GM12878 (cell line): ENCODE measurements around the gene SLC39A2. TPM values are rescaled to one million over a fixed set of nuclear protein-coding genes. Genes with fewer than 3 reads are reported as not detected.

Source experiments
- ATAC-seq: fragments of 200-7000 bp; cut with Tn5 transposase; 3 replicates; pipeline ENCODE4 v1.9.1; 2020; ENCODE audit warnings: mild to moderate bottlenecking, moderate library complexity
- BruUV-seq: library from RNA; stranded (reverse); fragments of 400-500 nt; replicated peaks from 2 replicates; lab custom pipeline; 2021; lab: Mats Ljungman, UMichigan
- CTCF ChIA-PET: fragments of 300-600 bp; sonication (Branson Sonifier 250); formaldehyde crosslinking; extraction: SDS; loops from one replicate; lab custom pipeline; 2021; ENCODE audit warnings: inconsistent platforms; lab: Yijun Ruan, JAX
- POLR2A ChIA-PET: fragments of 350-600 bp; formaldehyde crosslinking; extraction: SDS; loops from one replicate; lab custom pipeline; 2021; ENCODE audit warnings: inconsistent platforms; lab: Charles Lee
- RAD21 ChIA-PET: fragments of 300-600 bp; sonication (Branson Sonifier 250); formaldehyde crosslinking; loops from one replicate; lab custom pipeline; 2023; ENCODE audit warnings: antibody characterized with exemption; ENCODE audit not compliant: unreplicated experiment; lab: Charles Lee
- SMC1A ChIA-PET: fragments of 300-600 bp; sonication (Branson Sonifier 250); formaldehyde crosslinking; loops from one replicate; lab custom pipeline; 2023; ENCODE audit not compliant: unreplicated experiment, uncharacterized antibody; lab: Charles Lee
- DNase-seq: peaks from one replicate; pipeline ENCODE4 v3.0.0-alpha.2; 2011; ENCODE audit warnings: low read depth, low spot score
- FAIRE-seq: peaks from 3 replicates; lab custom pipeline; 2011; peaks lifted over from hg19 to GRCh38; lab: Jason Lieb, UNC
- H2AFZ ChIP-seq: 2 replicates; pipeline ENCODE4 v1.6.0; 2011; ENCODE audit warnings: low read depth, low read length, control low read depth; ENCODE audit not compliant: control insufficient read depth
- H3K27ac ChIP-seq: 2 replicates; pipeline ENCODE4 v1.5.1; 2011; ENCODE audit warnings: control low read depth; ENCODE audit not compliant: control insufficient read depth, insufficient read depth
- H3K27me3 ChIP-seq, 2 experiments: replicated peaks in 1 of 2; 2 replicates each; pipeline versions ENCODE4 v1.6.0 to v1.6.1; 2011; ENCODE audit warnings: low read length in 1 of 2; ENCODE audit not compliant: control insufficient read depth in 2 of 2, insufficient read depth in 2 of 2
- H3K36me3 ChIP-seq, 2 experiments: 2 replicates each; pipeline ENCODE4 v1.5.1; 2011; ENCODE audit warnings: low read length in 1 of 2; ENCODE audit not compliant: control insufficient read depth in 2 of 2, insufficient read depth in 2 of 2
- H3K4me1 ChIP-seq: 2 replicates; pipeline ENCODE4 v1.6.1; 2011; ENCODE audit warnings: mild to moderate bottlenecking, low read length, moderate library complexity, mixed read lengths; ENCODE audit not compliant: control insufficient read depth, insufficient read depth
- H3K4me2 ChIP-seq: 2 replicates; pipeline ENCODE4 v1.6.0; 2011; ENCODE audit warnings: control low read depth; ENCODE audit not compliant: control insufficient read depth, insufficient read depth
- H3K4me3 ChIP-seq: fragments of 200-600 bp; sonication (generic); 2 replicates; pipeline ENCODE4 v1.5.1; 2016
- H3K79me2 ChIP-seq: 2 replicates; pipeline ENCODE4 v1.6.0; 2011; ENCODE audit warnings: low read length; ENCODE audit not compliant: control insufficient read depth, insufficient read depth
- H3K9ac ChIP-seq: 2 replicates; pipeline ENCODE4 v1.8.0; 2011; ENCODE audit warnings: low read length, control low read depth, mixed read lengths; ENCODE audit not compliant: control insufficient read depth, insufficient read depth
- H3K9me3 ChIP-seq: replicated peaks from 3 replicates; pipeline ENCODE4 v1.5.1; 2011; ENCODE audit warnings: mild to moderate bottlenecking, low read length; ENCODE audit not compliant: control insufficient read depth, insufficient read depth
- H4K20me1 ChIP-seq: 2 replicates; pipeline ENCODE4 v1.6.0; 2011; ENCODE audit not compliant: control insufficient read depth, insufficient read depth
- BMI1 ChIP-seq: fragments of 450-650 bp; IDR thresholded peaks from 2 replicates; pipeline ENCODE4 v1.6.1; 2016; ENCODE audit warnings: mild to moderate bottlenecking, moderate library complexity, borderline replicate concordance
- CREM ChIP-seq: IDR thresholded peaks from 2 replicates; pipeline ENCODE4 v1.6.1; 2014; ENCODE audit warnings: antibody characterized with exemption, low read depth
- ELK1 ChIP-seq: IDR thresholded peaks from 2 replicates; pipeline ENCODE4 v1.6.1; 2012; ENCODE audit warnings: low read depth, low read length, improper control_type of control experiment
- PAX5 ChIP-seq: IDR thresholded peaks from 2 replicates; pipeline ENCODE4 v1.6.1; 2011; ENCODE audit warnings: low read depth, low read length, borderline replicate concordance
- PBX3 ChIP-seq: IDR thresholded peaks from 2 replicates; pipeline ENCODE4 v1.6.1; 2011; ENCODE audit warnings: mild to moderate bottlenecking, low read depth, low read length, moderate library complexity; ENCODE audit not compliant: insufficient replicate concordance
- PRDM15 ChIP-seq: fragments of 450-650 bp; formaldehyde crosslinking; IDR thresholded peaks from 2 replicates; pipeline ENCODE4 v1.4.0; 2020; ENCODE audit warnings: mild to moderate bottlenecking, moderate library complexity
- RCOR1 ChIP-seq: conservative IDR thresholded peaks from 2 replicates; pipeline ENCODE4 v1.6.1; 2012; ENCODE audit warnings: low read depth, low read length, improper control_type of control experiment
- SMC3 ChIP-seq: IDR thresholded peaks from 2 replicates; pipeline ENCODE4 v1.6.1; 2011; ENCODE audit warnings: low read length, improper control_type of control experiment, borderline replicate concordance
- SUZ12 ChIP-seq: fragments of 200-600 bp; sonication (generic); IDR thresholded peaks from one replicate; pipeline ENCODE4 v1.6.1; 2018; ENCODE audit warnings: antibody characterized with exemption, mild to moderate bottlenecking; ENCODE audit not compliant: unreplicated experiment
- TAF1 ChIP-seq: IDR thresholded peaks from 2 replicates; pipeline ENCODE4 v1.6.1; 2011; ENCODE audit warnings: mild to moderate bottlenecking, low read depth, low read length, borderline replicate concordance
- TARDBP ChIP-seq: IDR thresholded peaks from 2 replicates; pipeline ENCODE4 v1.6.1; 2016; ENCODE audit warnings: borderline replicate concordance
- TCF3 ChIP-seq: IDR thresholded peaks from 2 replicates; pipeline ENCODE4 v1.6.1; 2012; ENCODE audit warnings: low read depth, mild to moderate bottlenecking, low read length, borderline replicate concordance; ENCODE audit not compliant: insufficient read depth
- WGBS: methylation state at CpG from one replicate; pipeline ENCODE4 v1.1.6; 2016; ENCODE audit warnings: low lambda C conversion rate; ENCODE audit not compliant: insufficient replicate concordance, insufficient coverage; ENCODE audit errors: missing lambda C conversion rate; 5-methylcytosine and 5-hydroxymethylcytosine counted together
- in situ Hi-C: fragments of 300-500 bp; cut with MboI; formaldehyde crosslinking; loops from 9 replicates; pipeline ENCODE4 v1.14.3; 2018; ENCODE audit warnings: mixed read lengths
- intact Hi-C: fragments of 100-400 bp; cut with micrococcal nuclease; formaldehyde crosslinking; loops from one replicate; pipeline ENCODE4 v1.14.2; 2022; ENCODE audit not compliant: unreplicated experiment
- polyA plus RNA-seq, 11 experiments: library from polyadenylated mRNA; depleted of rRNA in 4 of 11; unstranded in 6 of 11; stranded (reverse) in 5 of 11; fragments of >200 nt; fragmentation: Nextera tagmentation in 4 of 11; fragmentation: Illumina TruSeq in 1 of 11; extraction: Ambion mirVana in 4 of 11; extraction: Trizol in 1 of 11; gene quantifications; 1 replicate in 1 of 11; 2 replicates in 10 of 11; pipeline versions ENCODE4 v1.2.1 to v1.2.3, GENCODE V29; 2011 to 2016; ENCODE audit warnings: inconsistent platforms in 2 of 11, missing spikeins in 2 of 11, low read depth in 1 of 11
- total RNA-seq, 4 experiments: library from RNA; depleted of rRNA in 3 of 4; stranded (reverse); fragments of >200 nt in 3 of 4; fragmentation: Illumina TruSeq in 1 of 4; extraction: Trizol in 1 of 4; gene quantifications; 2 replicates each; pipeline versions ENCODE4 v1.2.1 to v1.2.3, GENCODE V29; 2013 to 2021

The SLC39A2 gene
- total and polyA plus RNA-seq, 10 of the 15 experiments (the other 5 are each of a cell fraction or from before 2014, with no cell fraction given) = 0.06 to 0.14 (median 0.11) TPM; not detected in 6

GRCh38 chr14:21015312-21015711 is 16.2 kb downstream of the SLC39A2 start (continued):
- TF ChIP-seq PRDM15 (CRISPR knock-in tag) (no peak), PAX5 (no peak), SUZ12 (no peak), TARDBP (no peak)

GRCh38 chr14:21016413-21017190 is 17.5 kb downstream of the SLC39A2 start:
- Histone ChIP-seq H3K4me1 (no peaks in the 10 kb centered on the region), H3K9me3 (no peaks in the 10 kb centered on the region), H3K27me3 (peaks cover 0 to 5% of the 10 kb centered on the region in 2 experiments; a peak in 2 of 4 replicates), H3K9ac (no peak overlapping the region), H2AFZ (no peak overlapping the region), H3K27ac (no peak overlapping the region), H3K36me3 (no peaks in the 10 kb centered on the region), H3K4me2 (no peak overlapping the region), H3K79me2 (no peaks in the 10 kb centered on the region), H4K20me1 (no peaks in the 10 kb centered on the region), H3K4me3 (no peak overlapping the region)
- no TSS peak for BruUV-seq
- 10% methylated on average over 9 of the region's 9 CpGs for WGBS
- in situ Hi-C loops (loop anchor here (5.0 kb wide), 1 partner anchor 86 kb away; the partner anchor contains the start of gene TMEM253), intact Hi-C loops (no loop called here)
- no peak for ATAC-seq
- SMC1A ChIA-PET = interaction anchor here (1.3 to 5.6 kb wide), 5 partner anchors 23 to 88 kb away, joined by 3 to 99 read pairs (median 17); partner anchors contain the start of gene TMEM253
- DNase-seq = no peak
- TF ChIP-seq PBX3 (no peak), ELK1 (no peak), SMC3 (no peak), TAF1 (no peak), RCOR1 (no peak), TCF3 (no peak), CREM (no peak), BMI1 (no peak)
- CTCF ChIA-PET = interaction anchor here (1.1 to 10.7 kb wide), 7 partner anchors 12 to 94 kb away, joined by 4 to 253 read pairs (median 62); partner anchors contain the start of genes RNASE7 and TMEM253
- FAIRE-seq = no peak
- POLR2A ChIA-PET = interaction anchor here (0.6 to 2.2 kb wide), 2 partner anchors 57 to 78 kb away, joined by 7 to 9 read pairs; no protein-coding TSS in a partner anchor
- RAD21 ChIA-PET = interaction anchor here (2.6 to 3.5 kb wide), 2 partner anchors 50 to 76 kb away, joined by 26 to 36 read pairs; no protein-coding TSS in a partner anchor
